HEK293 (cell line): ENCODE data around the gene MTR.
A peak's percentile ranks its signal among the peaks of the same experiment; 100 is the strongest.

Experiments
- ZEB2 ChIP-seq: fragments of 450-650 bp; formaldehyde crosslinking; IDR thresholded peaks from 2 replicates; pipeline ENCODE4 v1.5.1; 2016; ENCODE audit warnings: missing biosample characterization, missing genetic modification characterization
- ZNF132 ChIP-seq: fragments of 450-650 bp; formaldehyde crosslinking; IDR thresholded peaks from 2 replicates; pipeline ENCODE4 v1.5.1; 2017; ENCODE audit warnings: missing biosample characterization, missing genetic modification characterization, borderline replicate concordance
- ZNF184 ChIP-seq: fragments of 450-650 bp; IDR thresholded peaks from 2 replicates; pipeline ENCODE4 v1.5.1; 2018; ENCODE audit warnings: missing biosample characterization, mild to moderate bottlenecking, missing genetic modification characterization
- ZNF324 ChIP-seq: fragments of 450-650 bp; formaldehyde crosslinking; IDR thresholded peaks from 2 replicates; pipeline ENCODE4 v1.5.1; 2016; ENCODE audit warnings: missing biosample characterization, missing genetic modification characterization
- ZNF654 ChIP-seq: fragments of 450-650 bp; formaldehyde crosslinking; IDR thresholded peaks from 2 replicates; pipeline ENCODE4 v1.5.1; 2016; ENCODE audit warnings: low read depth, missing biosample characterization, missing genetic modification characterization
- ZSCAN30 ChIP-seq: fragments of 450-650 bp; IDR thresholded peaks from 2 replicates; pipeline ENCODE4 v1.5.1; 2018; ENCODE audit warnings: missing biosample characterization, mild to moderate bottlenecking, missing genetic modification characterization, moderate library complexity
- TF ChIP-seq, protein P1 (sequence below): fragments of 450-650 bp; formaldehyde crosslinking; IDR thresholded peaks from 2 replicates; pipeline ENCODE4 v1.5.1; 2016; ENCODE audit warnings: missing biosample characterization, missing genetic modification characterization, low read depth
- TF ChIP-seq, protein P2 (sequence below): fragments of 450-650 bp; formaldehyde crosslinking; IDR thresholded peaks from 2 replicates; pipeline ENCODE4 v1.5.1; 2016; ENCODE audit warnings: missing biosample characterization, missing genetic modification characterization
- TF ChIP-seq, protein P3 (sequence below): fragments of 450-650 bp; formaldehyde crosslinking; conservative IDR thresholded peaks from 2 replicates; pipeline ENCODE4 v1.5.1; 2016; ENCODE audit warnings: low read depth, missing biosample characterization, missing genetic modification characterization
- TF ChIP-seq, protein P4 (sequence below): fragments of 450-650 bp; formaldehyde crosslinking; IDR thresholded peaks from 2 replicates; pipeline ENCODE4 v1.5.1; 2016; ENCODE audit warnings: missing biosample characterization, missing genetic modification characterization
- TF ChIP-seq, protein P5 (sequence below): fragments of 450-650 bp; formaldehyde crosslinking; IDR thresholded peaks from 2 replicates; pipeline ENCODE4 v1.5.1; 2016; ENCODE audit warnings: missing biosample characterization, missing genetic modification characterization
- TF ChIP-seq, protein P6 (sequence below): fragments of 450-650 bp; formaldehyde crosslinking; IDR thresholded peaks from 2 replicates; pipeline ENCODE4 v1.5.1; 2016; ENCODE audit warnings: missing biosample characterization, missing genetic modification characterization

Gene MTR

DNA sequence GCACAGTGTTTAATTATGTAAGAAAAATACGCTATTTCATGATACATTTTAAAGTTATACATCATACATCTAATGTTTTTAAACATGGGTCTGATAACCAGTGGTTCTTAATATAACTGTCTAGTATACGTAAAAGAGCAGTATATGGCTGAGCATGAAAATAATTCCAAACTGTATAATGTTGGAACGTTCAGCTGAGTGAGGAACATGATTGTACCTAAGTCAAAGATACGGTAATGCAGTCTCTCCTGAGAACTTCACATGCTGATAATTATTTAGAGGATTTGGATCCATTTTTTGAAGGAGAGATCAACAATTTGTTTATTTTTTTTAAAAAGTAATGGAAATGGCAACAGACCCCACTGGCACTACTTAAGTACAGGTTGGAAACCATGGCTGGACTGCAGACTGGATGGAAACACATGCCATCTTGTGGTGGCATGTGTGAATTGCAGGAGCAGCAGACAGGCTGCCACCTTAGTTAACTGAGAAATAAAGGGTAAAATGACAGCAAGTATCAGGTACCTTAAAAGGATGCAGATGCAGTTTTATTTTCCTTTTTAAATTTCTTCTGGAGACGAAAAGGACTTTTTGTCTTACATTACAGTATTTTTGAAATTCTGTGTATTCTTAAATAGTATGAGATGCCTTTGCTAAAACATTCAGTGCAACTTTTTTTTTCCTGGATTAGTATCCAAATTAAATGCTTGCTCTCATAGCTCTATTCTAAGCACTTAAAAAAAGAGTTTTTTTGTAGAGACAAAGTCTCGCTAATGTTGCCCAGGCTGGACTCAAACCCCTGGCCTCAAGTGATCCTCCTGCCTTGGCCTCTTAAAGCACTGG lies 73.8 kb downstream of the MTR start (continued):
- TF ChIP-seq, protein P1, sequence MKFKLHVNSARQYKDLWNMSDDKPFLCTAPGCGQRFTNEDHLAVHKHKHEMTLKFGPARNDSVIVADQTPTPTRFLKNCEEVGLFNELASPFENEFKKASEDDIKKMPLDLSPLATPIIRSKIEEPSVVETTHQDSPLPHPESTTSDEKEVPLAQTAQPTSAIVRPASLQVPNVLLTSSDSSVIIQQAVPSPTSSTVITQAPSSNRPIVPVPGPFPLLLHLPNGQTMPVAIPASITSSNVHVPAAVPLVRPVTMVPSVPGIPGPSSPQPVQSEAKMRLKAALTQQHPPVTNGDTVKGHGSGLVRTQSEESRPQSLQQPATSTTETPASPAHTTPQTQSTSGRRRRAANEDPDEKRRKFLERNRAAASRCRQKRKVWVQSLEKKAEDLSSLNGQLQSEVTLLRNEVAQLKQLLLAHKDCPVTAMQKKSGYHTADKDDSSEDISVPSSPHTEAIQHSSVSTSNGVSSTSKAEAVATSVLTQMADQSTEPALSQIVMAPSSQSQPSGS = no peak
- TF ChIP-seq ZEB2 (no peak), ZNF132 (tag by site-specific recombination) (no peak), ZSCAN30 (tag by site-specific recombination) (peak; percentile 34; the same call in 1 of the 2 replicates), ZNF184 (tag by site-specific recombination) (no peak), ZNF654 (tag by site-specific recombination) (peak; percentile 68), ZNF324 (tag by site-specific recombination) (0 out of 2 replicates have a peak, but pooled peaks have one; percentile 34)
- TF ChIP-seq, protein P2, sequence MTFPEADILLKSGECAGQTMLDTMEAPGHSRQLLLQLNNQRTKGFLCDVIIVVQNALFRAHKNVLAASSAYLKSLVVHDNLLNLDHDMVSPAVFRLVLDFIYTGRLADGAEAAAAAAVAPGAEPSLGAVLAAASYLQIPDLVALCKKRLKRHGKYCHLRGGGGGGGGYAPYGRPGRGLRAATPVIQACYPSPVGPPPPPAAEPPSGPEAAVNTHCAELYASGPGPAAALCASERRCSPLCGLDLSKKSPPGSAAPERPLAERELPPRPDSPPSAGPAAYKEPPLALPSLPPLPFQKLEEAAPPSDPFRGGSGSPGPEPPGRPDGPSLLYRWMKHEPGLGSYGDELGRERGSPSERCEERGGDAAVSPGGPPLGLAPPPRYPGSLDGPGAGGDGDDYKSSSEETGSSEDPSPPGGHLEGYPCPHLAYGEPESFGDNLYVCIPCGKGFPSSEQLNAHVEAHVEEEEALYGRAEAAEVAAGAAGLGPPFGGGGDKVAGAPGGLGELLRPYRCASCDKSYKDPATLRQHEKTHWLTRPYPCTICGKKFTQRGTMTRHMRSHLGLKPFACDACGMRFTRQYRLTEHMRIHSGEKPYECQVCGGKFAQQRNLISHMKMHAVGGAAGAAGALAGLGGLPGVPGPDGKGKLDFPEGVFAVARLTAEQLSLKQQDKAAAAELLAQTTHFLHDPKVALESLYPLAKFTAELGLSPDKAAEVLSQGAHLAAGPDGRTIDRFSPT (tag by site-specific recombination) = no peak
- TF ChIP-seq, protein P3, sequence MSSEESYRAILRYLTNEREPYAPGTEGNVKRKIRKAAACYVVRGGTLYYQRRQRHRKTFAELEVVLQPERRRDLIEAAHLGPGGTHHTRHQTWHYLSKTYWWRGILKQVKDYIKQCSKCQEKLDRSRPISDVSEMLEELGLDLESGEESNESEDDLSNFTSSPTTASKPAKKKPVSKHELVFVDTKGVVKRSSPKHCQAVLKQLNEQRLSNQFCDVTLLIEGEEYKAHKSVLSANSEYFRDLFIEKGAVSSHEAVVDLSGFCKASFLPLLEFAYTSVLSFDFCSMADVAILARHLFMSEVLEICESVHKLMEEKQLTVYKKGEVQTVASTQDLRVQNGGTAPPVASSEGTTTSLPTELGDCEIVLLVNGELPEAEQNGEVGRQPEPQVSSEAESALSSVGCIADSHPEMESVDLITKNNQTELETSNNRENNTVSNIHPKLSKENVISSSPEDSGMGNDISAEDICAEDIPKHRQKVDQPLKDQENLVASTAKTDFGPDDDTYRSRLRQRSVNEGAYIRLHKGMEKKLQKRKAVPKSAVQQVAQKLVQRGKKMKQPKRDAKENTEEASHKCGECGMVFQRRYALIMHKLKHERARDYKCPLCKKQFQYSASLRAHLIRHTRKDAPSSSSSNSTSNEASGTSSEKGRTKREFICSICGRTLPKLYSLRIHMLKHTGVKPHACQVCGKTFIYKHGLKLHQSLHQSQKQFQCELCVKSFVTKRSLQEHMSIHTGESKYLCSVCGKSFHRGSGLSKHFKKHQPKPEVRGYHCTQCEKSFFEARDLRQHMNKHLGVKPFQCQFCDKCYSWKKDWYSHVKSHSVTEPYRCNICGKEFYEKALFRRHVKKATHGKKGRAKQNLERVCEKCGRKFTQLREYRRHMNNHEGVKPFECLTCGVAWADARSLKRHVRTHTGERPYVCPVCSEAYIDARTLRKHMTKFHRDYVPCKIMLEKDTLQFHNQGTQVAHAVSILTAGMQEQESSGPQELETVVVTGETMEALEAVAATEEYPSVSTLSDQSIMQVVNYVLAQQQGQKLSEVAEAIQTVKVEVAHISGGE (tag by site-specific recombination) = no peak
- TF ChIP-seq, protein P4, sequence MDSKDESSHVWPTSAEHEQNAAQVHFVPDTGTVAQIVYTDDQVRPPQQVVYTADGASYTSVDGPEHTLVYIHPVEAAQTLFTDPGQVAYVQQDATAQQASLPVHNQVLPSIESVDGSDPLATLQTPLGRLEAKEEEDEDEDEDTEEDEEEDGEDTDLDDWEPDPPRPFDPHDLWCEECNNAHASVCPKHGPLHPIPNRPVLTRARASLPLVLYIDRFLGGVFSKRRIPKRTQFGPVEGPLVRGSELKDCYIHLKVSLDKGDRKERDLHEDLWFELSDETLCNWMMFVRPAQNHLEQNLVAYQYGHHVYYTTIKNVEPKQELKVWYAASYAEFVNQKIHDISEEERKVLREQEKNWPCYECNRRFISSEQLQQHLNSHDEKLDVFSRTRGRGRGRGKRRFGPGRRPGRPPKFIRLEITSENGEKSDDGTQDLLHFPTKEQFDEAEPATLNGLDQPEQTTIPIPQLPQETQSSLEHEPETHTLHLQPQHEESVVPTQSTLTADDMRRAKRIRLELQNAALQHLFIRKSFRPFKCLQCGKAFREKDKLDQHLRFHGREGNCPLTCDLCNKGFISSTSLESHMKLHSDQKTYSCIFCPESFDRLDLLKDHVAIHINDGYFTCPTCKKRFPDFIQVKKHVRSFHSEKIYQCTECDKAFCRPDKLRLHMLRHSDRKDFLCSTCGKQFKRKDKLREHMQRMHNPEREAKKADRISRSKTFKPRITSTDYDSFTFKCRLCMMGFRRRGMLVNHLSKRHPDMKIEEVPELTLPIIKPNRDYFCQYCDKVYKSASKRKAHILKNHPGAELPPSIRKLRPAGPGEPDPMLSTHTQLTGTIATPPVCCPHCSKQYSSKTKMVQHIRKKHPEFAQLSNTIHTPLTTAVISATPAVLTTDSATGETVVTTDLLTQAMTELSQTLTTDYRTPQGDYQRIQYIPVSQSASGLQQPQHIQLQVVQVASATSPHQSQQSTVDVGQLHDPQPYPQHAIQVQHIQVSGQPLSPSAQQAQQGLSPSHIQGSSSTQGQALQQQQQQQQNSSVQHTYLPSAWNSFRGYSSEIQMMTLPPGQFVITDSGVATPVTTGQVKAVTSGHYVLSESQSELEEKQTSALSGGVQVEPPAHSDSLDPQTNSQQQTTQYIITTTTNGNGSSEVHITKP (tag by site-specific recombination) = no peak
- TF ChIP-seq, protein P5, sequence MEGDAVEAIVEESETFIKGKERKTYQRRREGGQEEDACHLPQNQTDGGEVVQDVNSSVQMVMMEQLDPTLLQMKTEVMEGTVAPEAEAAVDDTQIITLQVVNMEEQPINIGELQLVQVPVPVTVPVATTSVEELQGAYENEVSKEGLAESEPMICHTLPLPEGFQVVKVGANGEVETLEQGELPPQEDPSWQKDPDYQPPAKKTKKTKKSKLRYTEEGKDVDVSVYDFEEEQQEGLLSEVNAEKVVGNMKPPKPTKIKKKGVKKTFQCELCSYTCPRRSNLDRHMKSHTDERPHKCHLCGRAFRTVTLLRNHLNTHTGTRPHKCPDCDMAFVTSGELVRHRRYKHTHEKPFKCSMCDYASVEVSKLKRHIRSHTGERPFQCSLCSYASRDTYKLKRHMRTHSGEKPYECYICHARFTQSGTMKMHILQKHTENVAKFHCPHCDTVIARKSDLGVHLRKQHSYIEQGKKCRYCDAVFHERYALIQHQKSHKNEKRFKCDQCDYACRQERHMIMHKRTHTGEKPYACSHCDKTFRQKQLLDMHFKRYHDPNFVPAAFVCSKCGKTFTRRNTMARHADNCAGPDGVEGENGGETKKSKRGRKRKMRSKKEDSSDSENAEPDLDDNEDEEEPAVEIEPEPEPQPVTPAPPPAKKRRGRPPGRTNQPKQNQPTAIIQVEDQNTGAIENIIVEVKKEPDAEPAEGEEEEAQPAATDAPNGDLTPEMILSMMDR = peak; percentile 64
- TF ChIP-seq, protein P6, sequence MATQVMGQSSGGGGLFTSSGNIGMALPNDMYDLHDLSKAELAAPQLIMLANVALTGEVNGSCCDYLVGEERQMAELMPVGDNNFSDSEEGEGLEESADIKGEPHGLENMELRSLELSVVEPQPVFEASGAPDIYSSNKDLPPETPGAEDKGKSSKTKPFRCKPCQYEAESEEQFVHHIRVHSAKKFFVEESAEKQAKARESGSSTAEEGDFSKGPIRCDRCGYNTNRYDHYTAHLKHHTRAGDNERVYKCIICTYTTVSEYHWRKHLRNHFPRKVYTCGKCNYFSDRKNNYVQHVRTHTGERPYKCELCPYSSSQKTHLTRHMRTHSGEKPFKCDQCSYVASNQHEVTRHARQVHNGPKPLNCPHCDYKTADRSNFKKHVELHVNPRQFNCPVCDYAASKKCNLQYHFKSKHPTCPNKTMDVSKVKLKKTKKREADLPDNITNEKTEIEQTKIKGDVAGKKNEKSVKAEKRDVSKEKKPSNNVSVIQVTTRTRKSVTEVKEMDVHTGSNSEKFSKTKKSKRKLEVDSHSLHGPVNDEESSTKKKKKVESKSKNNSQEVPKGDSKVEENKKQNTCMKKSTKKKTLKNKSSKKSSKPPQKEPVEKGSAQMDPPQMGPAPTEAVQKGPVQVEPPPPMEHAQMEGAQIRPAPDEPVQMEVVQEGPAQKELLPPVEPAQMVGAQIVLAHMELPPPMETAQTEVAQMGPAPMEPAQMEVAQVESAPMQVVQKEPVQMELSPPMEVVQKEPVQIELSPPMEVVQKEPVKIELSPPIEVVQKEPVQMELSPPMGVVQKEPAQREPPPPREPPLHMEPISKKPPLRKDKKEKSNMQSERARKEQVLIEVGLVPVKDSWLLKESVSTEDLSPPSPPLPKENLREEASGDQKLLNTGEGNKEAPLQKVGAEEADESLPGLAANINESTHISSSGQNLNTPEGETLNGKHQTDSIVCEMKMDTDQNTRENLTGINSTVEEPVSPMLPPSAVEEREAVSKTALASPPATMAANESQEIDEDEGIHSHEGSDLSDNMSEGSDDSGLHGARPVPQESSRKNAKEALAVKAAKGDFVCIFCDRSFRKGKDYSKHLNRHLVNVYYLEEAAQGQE = 0 out of 2 replicates have a peak, but pooled peaks have one; percentile 41
